Measurements from ENCODE around the gene POU3F2. TPM values are rescaled to one million over a fixed set of nuclear protein-coding genes. Genes with fewer than 3 reads are reported as not detected.

Gene POU3F2
- total RNA-seq (2014; rRNA removed; shearing (Covaris generic)) = not detected in 2 replicates
- not detected in 2 replicates for polyA plus RNA-seq (2014; cell fraction: nucleus; rRNA removed)

DNA sequence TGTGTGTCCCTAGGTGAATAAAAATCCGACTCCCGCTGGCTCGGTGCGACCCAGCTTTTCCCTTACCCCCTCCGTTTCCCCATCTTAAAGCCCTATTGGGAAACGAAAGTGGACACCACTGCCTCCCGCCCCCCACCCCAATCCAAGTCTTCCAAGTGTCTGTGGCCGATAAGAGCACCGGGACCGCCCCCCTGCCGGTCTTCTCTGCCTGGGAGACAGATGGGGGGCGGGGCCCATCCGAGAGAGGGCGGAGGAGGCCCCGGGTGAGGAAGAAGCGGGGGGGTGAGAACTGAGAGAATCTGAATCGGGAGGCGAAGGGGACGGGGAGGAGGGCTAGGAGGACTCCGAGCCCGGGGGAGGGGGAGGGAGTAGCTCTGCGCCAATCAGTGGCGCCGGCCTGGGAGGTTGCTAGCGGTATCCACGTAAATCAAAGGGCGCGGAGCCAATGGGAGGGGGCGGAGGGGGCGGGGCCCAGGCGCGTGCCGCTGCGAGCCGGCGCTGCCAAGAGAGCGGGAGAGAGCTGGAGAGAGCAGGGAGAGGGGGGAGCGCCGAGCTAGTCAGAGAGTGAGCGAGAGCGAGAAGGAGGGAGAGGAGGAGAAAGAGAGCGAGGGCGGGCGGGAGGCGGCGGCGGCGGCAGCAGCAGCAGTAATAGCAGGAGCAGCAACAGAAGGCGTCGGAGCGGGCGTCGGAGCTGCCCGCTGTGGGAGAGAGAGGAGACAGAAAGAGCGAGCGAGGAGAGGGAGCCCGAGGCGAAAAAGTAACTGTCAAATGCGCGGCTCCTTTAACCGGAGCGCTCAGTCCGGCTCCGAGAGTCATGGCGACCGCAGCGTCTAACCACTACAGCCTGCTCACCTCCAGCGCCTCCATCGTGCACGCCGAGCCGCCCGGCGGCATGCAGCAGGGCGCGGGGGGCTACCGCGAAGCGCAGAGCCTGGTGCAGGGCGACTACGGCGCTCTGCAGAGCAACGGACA, at the start of gene POU3F2:
Gene POU3F2 (plus strand): TSS at position 515 of the 972 bp plus-strand sequence. CDS start 300 bp downstream, at position 815.
- peak; percentile 69 for DNase-seq (ENCODE audit: extremely low read depth, low read depth)

DNA sequence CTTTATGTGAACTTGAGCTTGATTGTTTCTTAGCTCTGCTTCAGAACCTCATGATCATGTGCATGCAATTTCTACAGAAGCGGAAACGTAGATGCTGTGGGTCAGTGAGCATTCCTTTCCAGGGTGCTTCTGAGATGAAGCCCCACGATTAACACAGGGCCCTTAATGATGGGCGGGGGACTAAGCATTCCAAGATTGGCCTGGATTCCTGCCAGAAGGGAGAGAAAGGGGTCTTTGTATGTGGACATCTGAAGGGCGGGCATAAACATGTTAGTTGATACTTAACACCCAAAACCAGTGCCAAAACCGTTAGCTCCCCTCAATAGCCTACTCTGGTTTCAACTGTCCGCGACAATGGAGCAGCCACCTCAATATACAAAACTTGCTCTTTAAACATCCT, 46.9 kb upstream of the POU3F2 start:
- no peak for DNase-seq (ENCODE audit: extremely low read depth, low read depth)

DNA sequence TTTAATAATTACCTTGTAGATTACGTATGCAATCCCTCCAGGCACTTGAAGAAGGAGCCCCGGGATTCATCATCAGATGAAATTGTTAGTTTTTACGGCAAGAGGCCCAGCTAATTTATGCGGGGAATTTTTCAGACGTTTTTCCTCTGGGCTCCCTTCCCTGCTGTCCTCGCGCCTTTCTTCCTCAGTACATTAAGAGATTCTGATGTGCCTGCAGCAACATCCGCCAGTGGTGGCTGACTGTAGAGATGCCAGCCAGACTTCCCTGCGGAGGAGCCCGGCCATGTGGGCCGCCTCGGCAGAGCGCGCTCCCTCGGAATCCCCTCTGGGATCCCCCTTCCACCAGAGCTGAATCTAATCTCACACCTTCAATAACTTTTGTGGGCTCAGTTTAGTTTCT, 46.4 kb upstream of the POU3F2 start:
- no peak for DNase-seq (ENCODE audit: extremely low read depth, low read depth)

DNA sequence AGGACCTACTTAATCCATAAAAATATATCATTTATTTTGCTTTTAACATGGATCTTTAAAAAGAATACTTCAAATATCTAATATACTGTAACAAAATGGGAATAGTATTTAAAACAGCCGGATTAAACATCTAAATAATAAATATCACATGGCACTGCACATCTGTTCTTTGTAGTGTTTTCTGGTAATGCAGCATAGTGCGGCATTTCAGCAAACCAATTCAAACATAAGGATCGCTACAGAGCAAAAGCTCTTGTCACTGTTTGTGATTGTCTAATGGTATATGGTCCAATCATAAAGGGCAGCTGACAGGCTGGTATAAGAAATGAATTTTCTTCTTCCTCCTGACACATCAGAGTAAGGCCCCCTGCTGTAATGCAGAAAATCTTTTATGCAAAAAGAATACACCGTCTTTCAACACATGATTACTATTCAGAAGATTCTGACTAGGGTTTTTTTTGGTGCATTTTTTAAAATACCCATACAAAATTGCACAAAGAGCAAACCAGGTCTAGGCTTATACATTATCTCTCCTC, 40.0 kb upstream of the POU3F2 start:
- DNase-seq (ENCODE audit: extremely low read depth, low read depth) = no peak

DNA sequence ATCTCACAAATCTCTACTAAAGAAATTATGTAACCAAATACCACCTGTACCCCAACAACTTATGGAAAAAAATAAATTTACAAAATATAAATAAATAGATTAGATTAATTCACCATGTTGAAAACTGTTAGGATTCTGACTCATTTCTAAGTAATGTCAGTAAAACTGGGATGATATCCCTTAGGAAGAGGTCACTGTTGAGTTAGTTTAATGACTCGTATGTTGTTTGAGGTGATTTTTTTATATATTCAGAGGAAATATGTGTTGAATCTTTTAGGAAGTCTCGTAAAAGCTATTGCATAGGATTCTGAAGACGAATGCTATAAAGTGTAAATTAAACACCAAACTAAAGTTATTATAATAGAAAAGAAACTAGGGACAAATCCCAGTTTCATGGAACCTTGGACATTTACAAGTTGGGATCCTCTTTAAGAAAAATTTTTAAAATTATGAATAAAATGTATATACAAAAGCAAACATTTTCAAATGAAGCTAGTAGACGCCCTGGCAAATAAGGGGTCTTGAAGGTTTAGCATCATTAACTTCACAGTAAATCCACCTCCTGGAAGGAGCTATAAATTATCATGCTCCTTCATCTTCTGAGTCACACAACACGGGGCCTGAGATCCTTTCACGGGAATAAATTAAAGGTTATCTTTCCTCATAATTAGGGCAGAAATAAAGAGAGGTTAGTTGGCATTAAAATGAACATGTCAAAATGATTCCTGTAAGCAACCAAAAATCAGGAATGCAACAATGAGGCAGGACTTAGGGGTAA, 37.0 kb upstream of the POU3F2 start:
- no peak for DNase-seq (ENCODE audit: extremely low read depth, low read depth)

DNA sequence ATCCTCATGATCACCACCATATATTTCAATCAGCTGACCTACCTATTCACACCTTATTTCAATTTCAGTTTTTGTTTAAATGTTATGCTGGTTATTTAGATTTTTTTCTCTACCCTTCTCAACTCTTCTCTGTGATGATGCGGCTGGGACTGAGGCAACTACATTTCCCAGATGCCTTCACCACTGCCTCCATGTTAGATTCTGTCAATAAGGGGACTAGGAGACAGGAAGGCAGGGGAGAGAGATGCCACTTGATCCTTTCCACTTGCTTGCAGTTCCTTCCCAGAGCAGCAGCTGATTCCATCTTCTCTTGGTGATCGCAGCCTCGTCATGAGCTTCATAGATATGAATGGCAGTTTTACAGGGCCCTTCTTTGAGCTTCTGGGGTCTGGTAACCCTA, 33.5 kb upstream of the POU3F2 start:
- no peak for DNase-seq (ENCODE audit: extremely low read depth, low read depth)

DNA sequence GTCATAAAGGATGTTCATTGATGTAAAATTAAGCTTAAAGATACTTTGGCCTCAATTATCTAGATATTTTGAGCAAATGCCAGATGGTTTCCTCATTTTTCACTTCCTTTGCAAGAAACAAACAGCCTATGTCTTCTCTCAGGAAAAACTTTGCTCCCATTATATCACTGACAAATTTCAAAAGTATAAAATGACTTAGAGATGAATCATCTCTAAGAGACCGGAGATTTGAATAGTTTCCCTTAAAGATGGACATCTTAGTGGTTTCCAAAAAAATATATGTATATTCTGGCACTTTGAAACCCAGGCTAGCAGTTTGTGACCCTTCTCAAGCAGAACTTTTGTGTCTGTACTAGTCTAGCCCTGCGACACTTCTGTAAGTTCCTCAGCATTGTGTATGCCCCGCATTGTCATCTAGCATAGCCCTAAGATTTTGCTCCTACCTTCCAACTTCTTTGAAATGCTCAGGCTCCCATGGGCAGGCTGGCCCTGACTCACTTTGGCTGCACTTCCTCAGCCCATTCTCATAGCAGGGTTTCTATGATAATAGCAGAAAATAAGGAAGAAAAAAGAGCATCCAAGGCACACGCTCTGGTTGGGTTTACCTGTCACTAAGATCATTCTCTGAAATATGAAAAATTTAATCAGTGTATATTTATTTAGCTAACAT, 25.7 kb upstream of the POU3F2 start:
- DNase-seq (ENCODE audit: extremely low read depth, low read depth) = no peak

DNA sequence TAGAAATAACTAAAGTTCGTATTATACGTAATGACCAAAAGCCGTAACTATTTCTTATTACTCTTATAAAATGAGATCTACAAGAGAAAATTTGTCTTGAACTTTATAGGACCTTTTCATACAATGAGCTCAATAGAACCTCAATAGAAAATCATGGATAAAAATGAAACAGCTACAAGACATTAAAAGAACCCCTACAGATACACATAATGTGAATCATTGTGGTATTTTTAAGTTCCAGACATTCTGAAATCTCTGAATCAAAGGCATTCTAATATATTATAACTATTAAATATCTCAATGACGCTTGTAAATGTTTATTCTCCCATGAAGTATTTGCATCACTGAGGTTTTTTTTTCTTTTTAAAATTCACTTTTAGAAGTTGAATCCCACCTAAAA, 22.2 kb upstream of the POU3F2 start:
- DNase-seq (ENCODE audit: extremely low read depth, low read depth) = no peak

DNA sequence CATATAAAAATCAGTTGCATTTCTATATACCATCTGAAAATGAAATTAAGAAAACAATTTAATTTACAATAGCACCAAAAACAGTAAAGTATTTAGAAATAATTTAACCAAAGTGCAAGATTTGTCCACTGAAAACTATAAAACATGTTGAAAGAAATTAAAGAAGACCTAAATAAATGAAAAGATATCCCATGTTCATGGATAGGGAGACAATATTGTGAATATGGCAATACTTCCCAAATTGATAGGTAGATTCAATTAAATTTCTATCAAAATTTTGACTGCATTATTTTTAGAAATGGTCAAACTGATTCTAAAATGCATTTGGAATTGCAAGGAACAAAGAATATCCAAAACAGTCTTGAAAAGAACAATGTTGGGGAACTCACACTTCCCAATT, 17.6 kb upstream of the POU3F2 start:
- DNase-seq (ENCODE audit: extremely low read depth, low read depth) = no peak

DNA sequence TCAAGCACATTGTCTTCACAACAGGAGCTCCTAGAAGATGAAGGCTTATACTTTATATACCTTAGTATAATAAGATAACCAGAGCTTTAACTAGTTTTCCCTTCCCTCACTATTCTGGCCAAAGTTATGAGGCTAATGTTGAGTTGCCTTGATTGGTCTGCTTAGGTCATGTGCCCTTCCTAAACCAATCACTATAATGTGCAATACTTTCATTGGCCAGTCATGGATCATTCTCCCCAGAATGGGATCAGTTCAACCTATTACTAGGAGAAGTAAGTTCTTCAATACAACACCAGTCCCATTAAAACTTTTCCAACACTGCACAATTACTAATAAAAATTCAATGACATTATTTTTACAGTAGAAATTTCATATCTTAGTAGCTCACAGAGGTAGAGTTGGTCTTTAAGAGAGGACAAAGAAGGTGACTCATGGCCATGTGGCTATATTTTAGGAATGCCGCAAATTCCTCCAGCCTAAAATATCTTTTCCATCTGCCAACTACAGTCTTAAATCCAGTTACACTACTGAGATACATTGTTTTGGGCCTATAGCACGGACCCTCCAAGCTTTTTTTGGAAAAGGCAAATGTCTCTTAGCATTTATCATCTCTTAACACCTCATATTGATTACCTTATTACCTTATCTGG, 12.5 kb upstream of the POU3F2 start:
- DNase-seq (ENCODE audit: extremely low read depth, low read depth) = no peak

DNA sequence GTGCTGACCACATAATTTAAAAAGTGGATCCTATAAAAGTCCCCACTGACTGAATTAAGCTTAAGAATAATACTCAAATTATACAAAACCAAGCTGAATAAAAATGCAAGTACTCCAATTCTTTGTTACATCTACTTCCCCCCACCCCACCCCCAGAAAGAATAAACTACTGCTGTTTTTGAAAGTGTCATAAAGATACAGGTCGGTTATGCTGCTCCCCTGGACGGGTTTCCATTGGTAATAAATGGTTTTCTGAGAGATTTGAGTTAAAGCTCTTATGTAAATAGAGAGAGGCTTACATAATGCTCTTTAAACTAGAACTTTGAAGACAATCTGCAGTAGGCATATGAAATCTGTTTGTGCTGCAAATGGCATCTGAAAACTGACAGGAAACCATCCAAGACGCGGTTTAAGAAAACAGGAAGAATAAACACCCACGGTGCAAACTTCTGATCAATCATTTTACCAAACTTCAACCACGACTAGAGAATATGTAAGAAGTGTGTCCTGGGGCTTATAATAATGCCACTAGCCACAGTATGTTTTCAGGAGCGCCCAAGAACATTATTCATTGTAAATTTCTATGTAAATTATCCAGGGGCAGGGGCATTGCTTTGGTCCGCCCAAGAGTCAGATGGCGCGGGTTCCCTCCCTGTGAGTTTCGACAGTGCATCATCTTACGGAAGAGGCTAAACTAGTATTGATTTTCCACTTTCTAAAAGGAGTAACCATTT, 10.8 kb upstream of the POU3F2 start:
- DNase-seq (ENCODE audit: extremely low read depth, low read depth) = no peak

DNA sequence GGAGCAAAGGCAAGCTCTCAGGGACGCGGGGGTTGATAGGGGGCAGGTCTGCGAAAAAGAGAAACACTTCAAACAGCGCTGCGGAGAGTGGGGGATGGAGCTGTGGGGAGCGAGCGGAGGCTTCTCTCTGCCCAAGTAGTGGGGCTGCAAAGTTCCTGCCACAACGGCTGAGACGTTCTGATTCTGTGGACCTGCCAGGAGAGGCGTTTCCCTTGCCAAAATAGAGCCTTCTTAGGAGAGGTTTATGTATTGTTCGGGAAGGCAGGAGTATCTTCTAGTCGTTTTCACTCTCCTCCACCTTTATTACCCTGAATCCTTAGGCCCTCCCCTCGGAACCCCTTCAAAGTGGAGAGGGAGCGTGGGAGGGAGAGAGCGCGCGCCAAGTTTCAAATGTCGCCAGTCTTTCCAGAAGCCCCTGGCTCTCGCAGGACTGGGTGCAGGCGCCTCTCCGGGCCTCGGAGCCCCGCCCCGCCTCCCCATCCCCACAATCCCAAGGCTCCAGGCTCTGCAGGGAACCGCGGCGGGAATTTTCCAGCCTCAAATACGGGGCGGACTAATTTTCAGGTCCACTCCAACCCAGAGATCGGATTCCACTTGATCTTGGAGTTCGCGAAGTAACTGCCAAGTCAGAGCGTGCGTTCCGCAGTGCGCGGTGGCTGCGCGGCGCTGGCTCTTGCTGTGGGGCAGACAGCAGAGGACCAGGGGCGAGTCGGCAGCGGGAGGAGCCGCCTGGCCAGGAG, 10.0 kb upstream of the POU3F2 start:
- no peak for DNase-seq (ENCODE audit: extremely low read depth, low read depth)

DNA sequence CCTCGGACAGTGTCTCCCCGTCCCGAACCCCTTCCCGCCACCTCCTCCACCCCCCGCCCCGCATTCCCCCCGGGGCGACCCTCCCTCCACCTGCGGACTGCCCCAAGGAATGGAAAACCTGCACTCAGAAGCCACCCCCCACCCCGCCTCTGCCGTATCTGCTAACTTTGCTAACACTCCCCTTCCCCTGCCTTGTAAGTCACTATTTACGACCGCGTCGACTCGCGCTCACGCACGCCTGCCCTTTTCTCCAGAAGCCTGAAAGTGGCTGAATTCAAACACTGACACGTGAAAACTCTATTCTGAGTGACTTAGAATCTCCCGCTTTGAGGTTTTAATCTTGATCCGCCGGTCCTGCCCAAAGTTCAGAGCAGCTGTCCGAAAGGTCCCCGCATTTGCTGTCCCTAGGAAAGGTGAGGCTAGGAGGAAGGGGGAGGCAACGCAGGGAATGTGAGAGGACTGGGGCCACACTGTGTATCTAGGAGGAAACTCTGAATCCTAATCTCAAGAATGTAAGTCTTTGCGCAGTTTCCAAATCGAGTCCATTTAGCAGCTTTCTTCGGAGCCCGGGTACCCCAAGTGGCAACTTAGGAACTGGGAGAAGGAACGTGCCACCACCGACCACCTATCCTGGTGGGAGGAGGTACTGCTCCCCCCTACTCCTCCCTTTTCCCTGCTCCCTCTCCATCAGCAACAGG, 9.3 kb upstream of the POU3F2 start:
- no peak for DNase-seq (ENCODE audit: extremely low read depth, low read depth)

DNA sequence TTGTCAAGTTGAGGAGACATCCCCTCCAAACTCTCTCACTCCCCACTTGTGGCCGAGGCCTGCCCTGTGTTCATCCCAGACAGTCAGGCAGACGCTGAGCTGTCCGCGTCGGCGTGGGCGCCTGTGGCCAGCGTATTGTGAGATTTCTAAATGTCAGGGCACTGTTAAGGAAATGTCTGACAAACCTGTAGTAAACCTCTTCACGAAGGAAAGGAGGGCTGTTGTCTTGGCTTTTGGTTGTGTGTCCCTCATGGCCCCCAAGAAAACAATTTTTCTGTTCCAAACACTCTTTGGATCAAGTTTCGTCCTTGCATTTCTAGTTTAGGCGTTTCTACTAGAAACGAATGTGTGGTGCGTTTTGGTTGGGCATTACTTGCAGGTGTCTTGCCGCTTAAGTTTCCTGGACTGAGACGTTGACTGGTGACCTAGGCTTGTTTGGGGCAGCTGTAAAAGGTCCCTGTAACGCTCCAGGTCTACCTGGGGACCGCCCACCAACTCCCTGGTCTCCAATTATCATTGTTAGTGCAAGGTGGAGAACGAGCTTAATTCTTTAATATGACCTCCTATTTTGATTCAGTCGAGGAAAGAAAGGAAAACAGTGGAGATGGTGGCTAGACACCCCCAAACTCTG, 8.7 kb upstream of the POU3F2 start:
- no peak for DNase-seq (ENCODE audit: extremely low read depth, low read depth)

DNA sequence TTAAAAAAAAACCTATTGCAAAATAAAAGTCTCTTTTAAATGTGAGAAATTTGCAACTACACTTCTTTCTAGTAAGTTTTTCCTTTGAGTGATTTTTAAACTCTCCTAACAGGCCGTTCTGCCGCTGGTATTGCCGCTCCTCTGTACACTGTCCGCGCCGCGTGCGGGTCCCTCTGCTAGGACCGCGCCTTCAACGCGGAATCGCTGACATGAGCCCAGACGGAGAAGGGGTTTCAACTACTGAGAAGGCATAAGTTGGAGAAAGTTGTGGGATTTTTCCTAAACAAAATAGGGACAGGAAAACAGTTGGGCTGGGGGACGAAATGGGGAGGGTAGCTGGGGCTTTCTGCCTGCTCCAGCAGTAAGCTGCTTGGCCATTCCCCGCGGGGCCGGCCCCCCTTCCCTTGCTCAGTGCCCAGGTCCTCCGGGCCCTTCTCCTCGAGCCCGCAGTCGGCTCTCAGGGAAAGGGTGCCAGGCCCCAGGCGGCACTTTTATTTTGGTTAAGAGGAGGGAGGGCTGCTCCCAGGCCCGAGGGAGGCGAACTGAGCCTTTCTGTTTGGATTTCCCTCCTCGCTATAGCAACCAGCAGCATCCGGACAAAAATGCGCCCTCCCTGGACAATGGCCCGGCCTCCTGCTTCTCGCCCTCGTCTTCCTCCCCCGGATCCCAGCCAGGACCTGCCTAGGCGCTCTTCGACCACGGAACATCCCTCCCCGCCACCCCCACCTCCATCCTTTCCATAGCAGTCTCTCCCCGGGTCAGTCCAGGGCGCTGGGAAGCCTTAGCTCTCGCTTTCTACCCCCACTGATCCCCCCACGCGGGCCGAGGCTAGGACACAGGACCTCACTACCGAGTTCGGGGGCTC, 6.8 kb upstream of the POU3F2 start:
- no peak for DNase-seq (ENCODE audit: extremely low read depth, low read depth)

DNA sequence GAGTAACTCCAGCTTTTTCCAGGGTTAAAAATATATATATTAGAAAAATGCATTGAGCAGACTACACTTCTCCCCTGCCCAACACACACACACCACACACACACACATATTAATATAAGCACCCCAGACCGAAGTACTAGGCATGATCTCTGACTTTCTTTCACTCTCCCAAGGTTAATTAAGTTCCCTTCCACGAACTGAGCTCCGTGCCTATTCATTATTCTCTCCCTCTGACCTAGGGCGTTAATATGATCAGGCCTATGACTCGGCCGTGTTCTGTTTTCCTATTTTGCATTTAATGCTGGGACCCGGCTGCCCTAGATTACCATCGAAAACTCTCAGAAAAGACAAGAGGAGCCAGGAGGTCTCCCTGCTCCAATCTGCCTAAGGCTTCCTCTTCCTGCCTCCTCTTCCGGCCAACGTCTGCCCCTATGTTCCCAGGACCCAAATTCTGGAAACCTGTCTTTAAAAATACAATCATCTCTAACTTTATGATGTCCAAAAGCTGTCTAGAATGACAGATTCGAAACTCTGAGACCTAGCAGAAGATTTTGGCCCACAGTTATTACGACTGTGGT, 6.1 kb upstream of the POU3F2 start:
- no peak for DNase-seq (ENCODE audit: extremely low read depth, low read depth)

Data from NCI-H460 (cell line).